T-helper 2 cell treated with Interferon-gamma antibody and Interleukin-4, amounts not matched to agents 100 ng/mL and 5 ng/mL, for 36 hours (primary cell): ENCODE results near the gene NOXA1. TPM values are rescaled to one million over a fixed set of nuclear protein-coding genes. Genes with fewer than 3 reads are reported as not detected.
"Not testable (repeated sequence)": the region's sequence is repeated elsewhere in the genome, so short reads cannot be mapped to it uniquely, and the experiment has no call there.

Source experiments
- intact Hi-C: fragments of 100-400 bp; cut with micrococcal nuclease; formaldehyde crosslinking; loops from one replicate; pipeline ENCODE4 v1.15.1; 2023
- total RNA-seq: library from RNA; stranded (reverse); gene quantifications from 2 replicates; pipeline ENCODE4 v1.2.3, GENCODE V29; 2022

Gene NOXA1
- 0.80 and 0.98 TPM in 2 replicates for total RNA-seq

GRCh38 chr9:137422604-137423513 is at the start of gene NOXA1, which contains the start of gene EXD3:
Gene NOXA1 (plus strand): TSS chr9:137423393. CDS start chr9:137423530, 137 bp downstream.
Gene EXD3 (minus strand): TSS chr9:137423162. CDS start chr9:137395357, 27,805 bp downstream.
- intact Hi-C loops = loop anchor here (1.0 to 10.0 kb wide), 4 partner anchors 22 to 1178 kb away; partner anchors contain the start of genes ARRDC1 and QSOX2

GRCh38 chr9:137373611-137373980 is 49.6 kb upstream of the NOXA1 start:
- intact Hi-C loops = no loop called here

- intact Hi-C loops = no loop called here
Measured at GRCh38 chr9:137374131-137374845, 48.9 kb upstream of the NOXA1 start.

- intact Hi-C loops = no loop called here
Measured at GRCh38 chr9:137375321-137376058, 47.7 kb upstream of the NOXA1 start.

- intact Hi-C loops = no loop called here
Measured at GRCh38 chr9:137376386-137376785, 46.8 kb upstream of the NOXA1 start.

- intact Hi-C loops = not testable (repeated sequence)
Measured at GRCh38 chr9:137378688-137379410, 44.3 kb upstream of the NOXA1 start.

- intact Hi-C loops = no loop called here
Measured at GRCh38 chr9:137379761-137380161, 43.4 kb upstream of the NOXA1 start.

GRCh38 chr9:137380171-137380570 is 43.0 kb upstream of the NOXA1 start:
- intact Hi-C loops = no loop called here

- intact Hi-C loops = no loop called here
Measured at GRCh38 chr9:137380606-137381005, 42.6 kb upstream of the NOXA1 start.

GRCh38 chr9:137381501-137382443 is 41.4 kb upstream of the NOXA1 start:
- intact Hi-C loops = no loop called here

GRCh38 chr9:137382444-137383080 is 40.6 kb upstream of the NOXA1 start:
- intact Hi-C loops = no loop called here

GRCh38 chr9:137383081-137383783 is 40.0 kb upstream of the NOXA1 start:
- intact Hi-C loops = no loop called here

GRCh38 chr9:137383784-137384756 is 39.1 kb upstream of the NOXA1 start:
- intact Hi-C loops = no loop called here

GRCh38 chr9:137385061-137385655 is 38.0 kb upstream of the NOXA1 start:
- intact Hi-C loops = no loop called here

GRCh38 chr9:137386507-137387113 is 36.6 kb upstream of the NOXA1 start:
- intact Hi-C loops = not testable (repeated sequence)

GRCh38 chr9:137387114-137387890 is 35.9 kb upstream of the NOXA1 start:
- intact Hi-C loops = no loop called here
